ENCODE results near the gene FOXR2.

DNA sequence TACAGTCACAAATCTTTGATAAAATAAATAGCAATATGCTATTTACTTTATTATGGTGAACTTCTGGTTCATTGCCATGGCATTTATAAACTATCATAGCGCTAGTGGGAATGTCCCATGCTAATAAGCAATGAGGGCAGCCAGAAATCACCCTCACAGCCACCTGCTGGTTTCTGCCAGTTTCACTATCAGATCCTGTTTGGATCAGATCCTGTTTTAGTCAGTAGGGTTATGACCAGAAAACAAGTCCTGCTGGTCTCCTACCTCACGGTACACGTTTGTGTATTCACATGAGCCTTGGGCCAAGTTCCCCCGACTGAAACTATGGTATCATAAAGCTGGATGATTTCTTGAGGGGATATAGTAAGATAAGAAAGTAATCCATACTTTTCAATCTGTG is 17.7 kb downstream of the FOXR2 start:
- no peak for TF ChIP-seq RARB (CRISPR knock-in tag; IDR thresholded peaks at IDR 0.05)
- no peak for TF ChIP-seq CREB5 (CRISPR knock-in tag; IDR thresholded peaks at IDR 0.05; ENCODE audit: low read depth)
- TF ChIP-seq ZNF565 (CRISPR knock-in tag; conservative IDR thresholded peaks at IDR 0.05; ENCODE audit: low read depth): no peak
- TF ChIP-seq PPARA (CRISPR knock-in tag; IDR thresholded peaks at IDR 0.05; ENCODE audit: borderline replicate concordance): no peak
- no peak for TF ChIP-seq ZC3H10 (CRISPR knock-in tag; IDR thresholded peaks at IDR 0.05)
- TF ChIP-seq ARNTL (CRISPR knock-in tag; IDR thresholded peaks at IDR 0.05; ENCODE audit: borderline replicate concordance, low read depth): no peak
- TF ChIP-seq GLIS3 (CRISPR knock-in tag; IDR thresholded peaks at IDR 0.05): no peak
- no peak for TF ChIP-seq CSDC2 (CRISPR knock-in tag; IDR thresholded peaks at IDR 0.05)
- TF ChIP-seq, protein P1, sequence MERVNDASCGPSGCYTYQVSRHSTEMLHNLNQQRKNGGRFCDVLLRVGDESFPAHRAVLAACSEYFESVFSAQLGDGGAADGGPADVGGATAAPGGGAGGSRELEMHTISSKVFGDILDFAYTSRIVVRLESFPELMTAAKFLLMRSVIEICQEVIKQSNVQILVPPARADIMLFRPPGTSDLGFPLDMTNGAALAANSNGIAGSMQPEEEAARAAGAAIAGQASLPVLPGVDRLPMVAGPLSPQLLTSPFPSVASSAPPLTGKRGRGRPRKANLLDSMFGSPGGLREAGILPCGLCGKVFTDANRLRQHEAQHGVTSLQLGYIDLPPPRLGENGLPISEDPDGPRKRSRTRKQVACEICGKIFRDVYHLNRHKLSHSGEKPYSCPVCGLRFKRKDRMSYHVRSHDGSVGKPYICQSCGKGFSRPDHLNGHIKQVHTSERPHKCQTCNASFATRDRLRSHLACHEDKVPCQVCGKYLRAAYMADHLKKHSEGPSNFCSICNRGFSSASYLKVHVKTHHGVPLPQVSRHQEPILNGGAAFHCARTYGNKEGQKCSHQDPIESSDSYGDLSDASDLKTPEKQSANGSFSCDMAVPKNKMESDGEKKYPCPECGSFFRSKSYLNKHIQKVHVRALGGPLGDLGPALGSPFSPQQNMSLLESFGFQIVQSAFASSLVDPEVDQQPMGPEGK (CRISPR knock-in tag; IDR thresholded peaks at IDR 0.05; ENCODE audit: borderline replicate concordance): no peak
- no peak for TF ChIP-seq ZFP3 (CRISPR knock-in tag; IDR thresholded peaks at IDR 0.05)
- TF ChIP-seq, protein P2, sequence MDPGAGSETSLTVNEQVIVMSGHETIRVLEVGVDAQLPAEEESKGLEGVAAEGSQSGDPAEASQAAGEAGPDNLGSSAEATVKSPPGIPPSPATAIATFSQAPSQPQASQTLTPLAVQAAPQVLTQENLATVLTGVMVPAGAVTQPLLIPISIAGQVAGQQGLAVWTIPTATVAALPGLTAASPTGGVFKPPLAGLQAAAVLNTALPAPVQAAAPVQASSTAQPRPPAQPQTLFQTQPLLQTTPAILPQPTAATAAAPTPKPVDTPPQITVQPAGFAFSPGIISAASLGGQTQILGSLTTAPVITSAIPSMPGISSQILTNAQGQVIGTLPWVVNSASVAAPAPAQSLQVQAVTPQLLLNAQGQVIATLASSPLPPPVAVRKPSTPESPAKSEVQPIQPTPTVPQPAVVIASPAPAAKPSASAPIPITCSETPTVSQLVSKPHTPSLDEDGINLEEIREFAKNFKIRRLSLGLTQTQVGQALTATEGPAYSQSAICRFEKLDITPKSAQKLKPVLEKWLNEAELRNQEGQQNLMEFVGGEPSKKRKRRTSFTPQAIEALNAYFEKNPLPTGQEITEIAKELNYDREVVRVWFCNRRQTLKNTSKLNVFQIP (CRISPR knock-in tag; IDR thresholded peaks at IDR 0.05; ENCODE audit: borderline replicate concordance, low read depth): no peak
- TF ChIP-seq OSR1 (CRISPR knock-in tag; IDR thresholded peaks at IDR 0.05): no peak
- no peak for TF ChIP-seq TCF4 (CRISPR knock-in tag; IDR thresholded peaks at IDR 0.05; ENCODE audit: borderline replicate concordance)
- no peak for TF ChIP-seq SNAI2 (CRISPR knock-in tag; IDR thresholded peaks at IDR 0.05)

All from SK-N-SH treated with all-trans-retinoic acid at 6 μM for 48 hours (cell line).